IMR-90 (cell line): Measurements from ENCODE around the gene MMD. TPM values are rescaled to one million over a fixed set of nuclear protein-coding genes. Genes with fewer than 3 reads are reported as not detected.

ENCODE experiments used
- ATAC-seq: fragments of 200-7000 bp; cut with Tn5 transposase; 2 replicates; pipeline ENCODE4 v1.9.1; 2020; ENCODE audit warnings: low read depth, mild to moderate bottlenecking, moderate library complexity
- BruUV-seq: library from RNA; stranded (reverse); fragments of 400-500 nt; replicated peaks from 2 replicates; lab custom pipeline; 2021; lab: Mats Ljungman, UMichigan
- CTCF ChIA-PET: fragments of 300-600 bp; formaldehyde crosslinking; extraction: SDS; loops from one replicate; lab custom pipeline; 2021; ENCODE audit warnings: antibody characterized with exemption; lab: Yijun Ruan, JAX
- POLR2A ChIA-PET: fragments of 300-600 bp; sonication (Branson Sonifier 250); formaldehyde crosslinking; loops from one replicate; lab custom pipeline; 2022; ENCODE audit warnings: antibody characterized with exemption; ENCODE audit not compliant: unreplicated experiment; lab: Charles Lee
- DNase-seq: peaks from one replicate; pipeline ENCODE4 v3.0.0; 2013
- H2AFZ ChIP-seq: replicated peaks from 2 replicates; pipeline ENCODE3; 2013; ENCODE audit warnings: low read length, mild to moderate bottlenecking; ENCODE audit not compliant: poor library complexity
- H2AK5ac ChIP-seq: 2 replicates; pipeline ENCODE4 v1.6.1; 2013; ENCODE audit warnings: low read depth, low read length, inconsistent platforms
- H2AK9ac ChIP-seq: replicated peaks from 2 replicates; pipeline ENCODE3; 2013; ENCODE audit warnings: mild to moderate bottlenecking, low read depth, low read length, moderate library complexity; ENCODE audit not compliant: poor library complexity
- H2BK120ac ChIP-seq: 2 replicates; pipeline ENCODE4 v1.6.1; 2013; ENCODE audit warnings: low read depth, low read length, inconsistent platforms
- H2BK15ac ChIP-seq: 3 replicates; pipeline ENCODE4 v1.6.1; 2013; ENCODE audit warnings: low read depth, low read length, inconsistent platforms
- H2BK20ac ChIP-seq: 2 replicates; pipeline ENCODE4 v1.6.1; 2013; ENCODE audit warnings: low read depth, mild to moderate bottlenecking, inconsistent platforms, low read length, moderate library complexity
- H2BK5ac ChIP-seq: 2 replicates; pipeline ENCODE4 v1.6.1; 2013; ENCODE audit warnings: mild to moderate bottlenecking, low read depth, low read length, inconsistent platforms; ENCODE audit not compliant: poor library complexity, severe bottlenecking
- H3K14ac ChIP-seq: replicated peaks from 2 replicates; pipeline ENCODE4 v1.6.1; 2013; ENCODE audit warnings: low read depth, low read length, inconsistent platforms
- H3K18ac ChIP-seq: 2 replicates; pipeline ENCODE4 v1.6.1; 2013; ENCODE audit warnings: low read depth, low read length, control low read depth
- H3K23ac ChIP-seq: 2 replicates; pipeline ENCODE4 v1.6.1; 2013; ENCODE audit warnings: low read depth, low read length, inconsistent platforms
- H3K27ac ChIP-seq: 2 replicates; pipeline ENCODE4 v1.5.1; 2013; ENCODE audit warnings: mild to moderate bottlenecking, control low read depth, low read length; ENCODE audit not compliant: insufficient read depth
- H3K27me3 ChIP-seq: 2 replicates; pipeline ENCODE4 v1.6.1; 2013; ENCODE audit warnings: low read length; ENCODE audit not compliant: control insufficient read depth, insufficient read depth
- H3K36me3 ChIP-seq: 2 replicates; pipeline ENCODE4 v1.6.1; 2013; ENCODE audit warnings: low read length, mixed read lengths; ENCODE audit not compliant: control insufficient read depth, insufficient read depth
- H3K4ac ChIP-seq: 2 replicates; pipeline ENCODE4 v1.6.1; 2013; ENCODE audit warnings: low read depth, low read length, inconsistent platforms
- H3K4me1 ChIP-seq: 2 replicates; pipeline ENCODE4 v1.6.1; 2013; ENCODE audit warnings: low read length, mixed read lengths; ENCODE audit not compliant: control insufficient read depth, insufficient read depth
- H3K4me2 ChIP-seq: 2 replicates; pipeline ENCODE4 v1.6.1; 2013; ENCODE audit warnings: low read depth, mild to moderate bottlenecking, control low read depth, low read length, moderate library complexity
- H3K4me3 ChIP-seq: 2 replicates; pipeline ENCODE4 v1.5.1; 2013; ENCODE audit warnings: low read depth, mild to moderate bottlenecking, control low read depth, low read length, moderate library complexity; ENCODE audit not compliant: insufficient read depth
- H3K56ac ChIP-seq: 2 replicates; pipeline ENCODE4 v1.6.1; 2013; ENCODE audit warnings: low read length, inconsistent platforms; ENCODE audit not compliant: insufficient read depth; ENCODE audit errors: extremely low read depth
- H3K79me1 ChIP-seq, 2 experiments: 2 replicates each; pipeline ENCODE4 v1.6.1; 2013; ENCODE audit warnings: low read length in 2 of 2, inconsistent platforms in 1 of 2, low read depth in 1 of 2
- H3K9ac ChIP-seq: 2 replicates; pipeline ENCODE4 v1.6.1; 2013; ENCODE audit warnings: low read depth, low read length, control low read depth
- H3K9me1 ChIP-seq: 2 replicates; pipeline ENCODE4 v1.6.1; 2013; ENCODE audit warnings: low read length, inconsistent platforms; ENCODE audit not compliant: insufficient read depth
- H3K9me3 ChIP-seq: 2 replicates; pipeline ENCODE4 v1.6.1; 2013; ENCODE audit warnings: low read length; ENCODE audit not compliant: control insufficient read depth, insufficient read depth
- H4K20me1 ChIP-seq: 2 replicates; pipeline ENCODE4 v1.6.1; 2013; ENCODE audit warnings: low read length, inconsistent platforms; ENCODE audit not compliant: insufficient read depth
- H4K5ac ChIP-seq: 2 replicates; pipeline ENCODE4 v1.6.1; 2013; ENCODE audit warnings: mild to moderate bottlenecking, low read depth, low read length, control low read depth
- H4K8ac ChIP-seq, 2 experiments: 2 replicates each; pipeline ENCODE4 v1.6.1; 2013; ENCODE audit warnings: low read depth in 2 of 2, low read length in 2 of 2, control low read depth in 1 of 2, inconsistent platforms in 1 of 2
- H4K91ac ChIP-seq: 2 replicates; pipeline ENCODE4 v1.6.1; 2013; ENCODE audit warnings: low read depth, low read length, inconsistent platforms; ENCODE audit not compliant: insufficient read depth
- BHLHE40 ChIP-seq: fragments of 150-350 bp; IDR thresholded peaks from 2 replicates; pipeline ENCODE4 v1.6.1; 2016; ENCODE audit warnings: mild to moderate bottlenecking, low read depth, low read length
- USF2 ChIP-seq: fragments of 150-350 bp; IDR thresholded peaks from 2 replicates; pipeline ENCODE4 v1.6.1; 2017; ENCODE audit warnings: mild to moderate bottlenecking, antibody characterized with exemption, low read length, low read depth
- WGBS, 2 experiments: methylation state at CpG; one replicate each; pipeline versions ENCODE4 v1.1.5 to v1.1.7; 2013; ENCODE audit warnings: missing lambda C conversion rate in 2 of 2; ENCODE audit not compliant: insufficient read length in 1 of 2; ENCODE audit errors: extremely low coverage in 2 of 2; 5-methylcytosine and 5-hydroxymethylcytosine counted together
- dilution Hi-C: fragments of 300-500 bp; cut with HindIII; formaldehyde crosslinking; loops from one replicate; pipeline ENCODE4 v1.14.3; 2018; ENCODE audit warnings: low sequenced_read_pairs; ENCODE audit not compliant: unreplicated experiment
- in situ Hi-C: fragments of 300-500 bp; cut with MboI; formaldehyde crosslinking; loops from 3 replicates; pipeline ENCODE4 v1.14.3; 2019; ENCODE audit warnings: low sequenced_read_pairs, inconsistent platforms, mixed read lengths
- intact Hi-C: fragments of 100-400 bp; cut with micrococcal nuclease; formaldehyde crosslinking; loops from 2 replicates; pipeline ENCODE4 v1.10.0; 2022
- polyA plus RNA-seq, 3 experiments: library from polyadenylated mRNA; depleted of rRNA; stranded (reverse); fragments of >200 nt; gene quantifications; 2 replicates each; pipeline ENCODE4 v1.2.3, GENCODE V29; 2012; ENCODE audit warnings: low replicate concordance in 1 of 3
- total RNA-seq: library from RNA; depleted of rRNA; stranded (reverse); fragments of >200 nt; gene quantifications from 2 replicates; pipeline ENCODE4 v1.2.3, GENCODE V29; 2012

MMD gene
- total and polyA plus RNA-seq, 2 of the 4 experiments (the other 2 are of a cell fraction): 6.3 to 7.0 TPM

GRCh38 chr17:55433029-55433628 is 11.5 kb upstream of the MMD start:
- Histone ChIP-seq H3K23ac (peak overlapping the region; percentile 95), H3K79me1 (no peaks in the 10 kb centered on the region), H4K8ac (peak overlapping the region; percentile 40 to 87), H3K9ac (peak overlapping the region; percentile 10; the same call in 1 of the 2 replicates), H3K9me3 (no peaks in the 10 kb centered on the region), H3K4me3 (no peak overlapping the region), H2BK5ac (peak overlapping the region; percentile 66), H3K36me3 (no peaks in the 10 kb centered on the region), H2BK20ac (peak overlapping the region; percentile 95), H3K56ac (peak overlapping the region; percentile 54), H4K5ac (peak overlapping the region; percentile 94), H3K14ac (peak overlapping the region; percentile 78), H3K4me2 (peak overlapping the region; percentile 29), H3K9me1 (peaks cover 4% of the 10 kb centered on the region; the same call in 1 of the 2 replicates), H3K27me3 (no peaks in the 10 kb centered on the region), H4K20me1 (peaks cover 4% of the 10 kb centered on the region; the same call in 1 of the 2 replicates), H2BK120ac (peak overlapping the region; percentile 92), H3K4ac (peak overlapping the region; percentile 94), H2AK5ac (peak overlapping the region; percentile 81), H2AFZ (peak overlapping the region; percentile 6), H4K91ac (peak overlapping the region; percentile 77), H2AK9ac (peak overlapping the region; percentile 80), H2BK15ac (peak overlapping the region; percentile 80), H3K18ac (peak overlapping the region; percentile 96), H3K27ac (peak overlapping the region; percentile 92), H3K4me1 (peaks cover 18% of the 10 kb centered on the region)
- DNase-seq (peak; percentile 60), ATAC-seq (peak; percentile 43)
- in situ Hi-C loops (no loop called here), dilution Hi-C loops (no loop called here), intact Hi-C loops (loop anchor here (1.0 kb wide), 1 partner anchor 22 kb away; no protein-coding TSS in a partner anchor)
- no TSS peak for BruUV-seq
- ChIA-PET POLR2A (interaction anchor here (0.6 kb wide), 1 partner anchor 9 kb away, joined by 3 read pairs; no protein-coding TSS in a partner anchor), CTCF (interaction anchor here (0.7 to 1.6 kb wide), 4 partner anchors 15 to 93 kb away, joined by 3 to 4 read pairs (median 3); no protein-coding TSS in a partner anchor)
- no CpG with 5 or more reads among the region's 7 CpGs for WGBS, 2 experiments
- TF ChIP-seq BHLHE40 (peak; percentile 60), USF2 (no peak)
